Stimulated activated CD4-positive, alpha-beta T cell treated with anti-CD3 and anti-CD28 coated beads, Interleukin-12 subunit alpha, Interleukin-12 subunit beta, amount 100 ng/mL, for 4 hours (primary cell): Measurements from ENCODE around the gene WDR26.
A peak's percentile ranks its signal among the peaks of the same experiment; 100 is the strongest.
"Not testable (repeated sequence)": the region's sequence is repeated elsewhere in the genome, so short reads cannot be mapped to it uniquely, and the experiment has no call there.

ENCODE experiments used
- DNase-seq: peaks from one replicate; pipeline ENCODE4 v3.0.0-alpha.2; 2020

WDR26 gene

GRCh38 chr1:224392411-224393249 lies 42.0 kb downstream of the WDR26 start:
- no peak for DNase-seq

GRCh38 chr1:224390517-224390916 lies 44.1 kb downstream of the WDR26 start:
- DNase-seq, result no peak

GRCh38 chr1:224387943-224388342 lies 46.7 kb downstream of the WDR26 start:
- no peak for DNase-seq

- no peak for DNase-seq
Measured at GRCh38 chr1:224387302-224387912, 47.2 kb downstream of the WDR26 start.

- DNase-seq, result no peak
Measured at GRCh38 chr1:224383218-224383617, 51.4 kb downstream of the WDR26 start.

- DNase-seq, result no peak
Measured at GRCh38 chr1:224381880-224382548, 52.6 kb downstream of the WDR26 start.

GRCh38 chr1:224380003-224380402 lies 54.6 kb downstream of the WDR26 start:
- peak; percentile 25 for DNase-seq

- no peak for DNase-seq
Measured at GRCh38 chr1:224378855-224379631, 55.6 kb downstream of the WDR26 start.

GRCh38 chr1:224377676-224378006 lies 57.0 kb downstream of the WDR26 start:
- DNase-seq, result no peak

GRCh38 chr1:224375059-224375458 lies 59.5 kb downstream of the WDR26 start:
- DNase-seq, result no peak

- no peak for DNase-seq
Measured at GRCh38 chr1:224373008-224373590, 61.5 kb downstream of the WDR26 start.

GRCh38 chr1:224368409-224368808 lies 66.2 kb downstream of the WDR26 start:
- DNase-seq, result no peak

GRCh38 chr1:224359207-224359606 lies 75.4 kb downstream of the WDR26 start:
- no peak for DNase-seq

GRCh38 chr1:224358237-224358636 lies 76.4 kb downstream of the WDR26 start:
- DNase-seq, result no peak

GRCh38 chr1:224357626-224358124 lies 76.9 kb downstream of the WDR26 start:
- DNase-seq, result no peak

GRCh38 chr1:224356685-224357625 lies 77.6 kb downstream of the WDR26 start, which contains the start of gene CNIH4:
Gene CNIH4, plus strand, starts transcription at chr1:224356879. Its CDS starts 46 bp downstream, at chr1:224356925.
- DNase-seq, result peak; percentile 81

- DNase-seq, result no peak
Measured at GRCh38 chr1:224353975-224354925, 80.3 kb downstream of the WDR26 start.

- DNase-seq, result not testable (repeated sequence)
Measured at GRCh38 chr1:224352436-224353085, 82.0 kb downstream of the WDR26 start.

- DNase-seq, result not testable (repeated sequence)
Measured at GRCh38 chr1:224349716-224350115, 84.9 kb downstream of the WDR26 start.

GRCh38 chr1:224348137-224348536 lies 86.5 kb downstream of the WDR26 start:
- DNase-seq, result no peak
